CD4-positive, alpha-beta T cell treated with Interleukin-17A for 4 hours (primary cell): ENCODE data around the gene PLXDC2.
"Not testable (repeated sequence)": the region's sequence is repeated elsewhere in the genome, so short reads cannot be mapped to it uniquely, and the experiment has no call there.

Experiments used
- DNase-seq: peaks from one replicate; pipeline ENCODE4 v3.0.0-alpha.2; 2020; ENCODE audit warnings: mixed read lengths

Gene PLXDC2

GRCh38 chr10:20142311-20142710, 326.1 kb downstream of the PLXDC2 start:
- DNase-seq, result no peak

GRCh38 chr10:20144268-20144667, 328.0 kb downstream of the PLXDC2 start:
- DNase-seq, result no peak

- DNase-seq, result no peak
Observed at GRCh38 chr10:20146004-20146403, 329.8 kb downstream of the PLXDC2 start.

- no peak for DNase-seq
Observed at GRCh38 chr10:20147684-20148083, 331.5 kb downstream of the PLXDC2 start.

- DNase-seq, result no peak
Observed at GRCh38 chr10:20156511-20156910, 340.3 kb downstream of the PLXDC2 start.

GRCh38 chr10:20157314-20157713, 341.1 kb downstream of the PLXDC2 start:
- DNase-seq, result no peak

- no peak for DNase-seq
Observed at GRCh38 chr10:20158086-20158485, 341.9 kb downstream of the PLXDC2 start.

- DNase-seq, result no peak
Observed at GRCh38 chr10:20162123-20162522, 345.9 kb downstream of the PLXDC2 start.

- no peak for DNase-seq
Observed at GRCh38 chr10:20166096-20166675, 350.0 kb downstream of the PLXDC2 start.

- DNase-seq, result no peak
Observed at GRCh38 chr10:20170661-20171060, 354.4 kb downstream of the PLXDC2 start.

GRCh38 chr10:20173046-20173445, 356.8 kb downstream of the PLXDC2 start:
- no peak for DNase-seq

GRCh38 chr10:20175719-20176118, 359.5 kb downstream of the PLXDC2 start:
- no peak for DNase-seq

- no peak for DNase-seq
Observed at GRCh38 chr10:20180766-20181165, 364.5 kb downstream of the PLXDC2 start.

- no peak for DNase-seq
Observed at GRCh38 chr10:20181434-20181833, 365.2 kb downstream of the PLXDC2 start.

- no peak for DNase-seq
Observed at GRCh38 chr10:20185116-20185515, 368.9 kb downstream of the PLXDC2 start.

GRCh38 chr10:20191392-20191791, 375.2 kb downstream of the PLXDC2 start:
- not testable (repeated sequence) for DNase-seq

GRCh38 chr10:20195076-20195475, 378.8 kb downstream of the PLXDC2 start:
- no peak for DNase-seq

GRCh38 chr10:20200758-20201157, 384.5 kb downstream of the PLXDC2 start:
- DNase-seq, result no peak

- DNase-seq, result no peak
Observed at GRCh38 chr10:20202337-20202736, 386.1 kb downstream of the PLXDC2 start.

GRCh38 chr10:20207653-20208052, 391.4 kb downstream of the PLXDC2 start:
- DNase-seq, result no peak

GRCh38 chr10:20209098-20209497, 392.9 kb downstream of the PLXDC2 start:
- DNase-seq, result not testable (repeated sequence)

GRCh38 chr10:20215547-20216152, 399.4 kb downstream of the PLXDC2 start:
- no peak for DNase-seq

GRCh38 chr10:20221356-20221755, 405.1 kb downstream of the PLXDC2 start:
- no peak for DNase-seq

- no peak for DNase-seq
Observed at GRCh38 chr10:20228729-20229128, 412.5 kb downstream of the PLXDC2 start.

- DNase-seq, result no peak
Observed at GRCh38 chr10:20232079-20232705, 416.0 kb downstream of the PLXDC2 start.
